Fibroblast of villous mesenchyme (primary cell): Measurements from ENCODE around the gene PCARE. TPM values are rescaled to one million over a fixed set of nuclear protein-coding genes. Genes with fewer than 3 reads are reported as not detected.

Experiments
- DNase-seq: peaks from one replicate; pipeline ENCODE4 v3.0.0-alpha.2; 2010; ENCODE audit warnings: low read depth
- H3K4me3 ChIP-seq: 2 replicates; pipeline ENCODE4 v1.5.1; 2011; ENCODE audit warnings: low read depth, mild to moderate bottlenecking, low read length
- CTCF ChIP-seq: IDR thresholded peaks from 2 replicates; pipeline ENCODE4 v1.5.1; 2012; ENCODE audit warnings: low read depth, mild to moderate bottlenecking, low read length; ENCODE audit not compliant: insufficient read depth
- total RNA-seq: library from RNA; depleted of rRNA; stranded (reverse); fragments of >200 nt; gene quantifications from 2 replicates; pipeline ENCODE4 v1.2.3, GENCODE V29; 2012

Gene PCARE
- total RNA-seq, 1 donor, result not detected

- no peak overlapping the region for H3K4me3 ChIP-seq
- TF ChIP-seq CTCF, result no peak
- DNase-seq, result no peak
Measured at GRCh38 chr2:29070526-29070925, 3.8 kb downstream of the PCARE start.

DNA sequence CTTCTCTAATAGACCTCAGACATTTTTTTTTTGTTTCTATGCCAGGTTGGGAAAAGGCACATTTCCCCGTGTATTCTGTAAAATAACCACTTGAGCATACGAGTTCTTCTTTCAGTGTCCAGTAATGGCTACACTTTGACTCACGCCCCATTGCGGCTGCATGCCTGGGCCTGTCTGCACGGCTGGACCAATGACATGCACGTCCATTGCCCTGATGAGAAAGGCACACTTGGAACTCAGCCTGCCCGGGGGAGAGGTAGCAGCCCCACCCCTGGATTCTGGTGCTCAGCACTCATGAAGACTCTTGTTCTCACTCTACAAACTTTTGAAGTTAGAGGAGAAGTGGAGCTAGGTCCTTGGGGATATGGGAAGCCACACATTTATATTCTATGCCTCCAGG lies 5.8 kb downstream of the PCARE start:
- TF ChIP-seq CTCF, result no peak
- H3K4me3 ChIP-seq, result no peak overlapping the region
- DNase-seq, result no peak

DNA sequence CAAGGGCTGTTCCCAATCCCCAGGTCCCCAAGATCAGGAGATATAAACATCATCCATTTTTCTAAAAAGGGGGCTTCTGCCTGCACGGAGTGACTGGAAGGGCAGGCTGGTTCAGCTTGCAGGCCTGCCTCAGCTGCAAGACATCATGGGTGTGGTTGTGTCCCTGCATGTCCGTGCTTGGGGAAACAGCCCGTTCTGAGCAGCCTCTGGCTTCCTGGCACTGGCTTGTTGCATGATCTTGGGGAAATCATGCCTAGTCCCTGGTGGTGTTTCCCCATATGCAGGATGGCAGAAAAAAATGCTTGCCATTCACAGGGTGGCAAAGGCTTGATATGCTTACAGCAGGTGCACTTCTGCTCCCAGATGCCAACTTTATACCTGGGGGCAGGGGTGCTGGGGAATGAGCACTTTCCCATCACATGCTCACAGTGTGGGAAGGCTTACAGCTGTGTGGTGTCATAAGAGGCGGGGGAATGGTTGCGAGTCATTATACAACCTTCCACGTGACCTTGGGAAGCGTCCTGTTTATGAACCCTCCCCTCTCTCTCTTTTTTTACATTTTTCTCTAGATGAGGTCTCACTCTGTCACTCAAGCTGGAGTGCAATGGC lies 7.2 kb downstream of the PCARE start:
- no peak overlapping the region for H3K4me3 ChIP-seq
- DNase-seq, result no peak
- TF ChIP-seq CTCF, result no peak

DNA sequence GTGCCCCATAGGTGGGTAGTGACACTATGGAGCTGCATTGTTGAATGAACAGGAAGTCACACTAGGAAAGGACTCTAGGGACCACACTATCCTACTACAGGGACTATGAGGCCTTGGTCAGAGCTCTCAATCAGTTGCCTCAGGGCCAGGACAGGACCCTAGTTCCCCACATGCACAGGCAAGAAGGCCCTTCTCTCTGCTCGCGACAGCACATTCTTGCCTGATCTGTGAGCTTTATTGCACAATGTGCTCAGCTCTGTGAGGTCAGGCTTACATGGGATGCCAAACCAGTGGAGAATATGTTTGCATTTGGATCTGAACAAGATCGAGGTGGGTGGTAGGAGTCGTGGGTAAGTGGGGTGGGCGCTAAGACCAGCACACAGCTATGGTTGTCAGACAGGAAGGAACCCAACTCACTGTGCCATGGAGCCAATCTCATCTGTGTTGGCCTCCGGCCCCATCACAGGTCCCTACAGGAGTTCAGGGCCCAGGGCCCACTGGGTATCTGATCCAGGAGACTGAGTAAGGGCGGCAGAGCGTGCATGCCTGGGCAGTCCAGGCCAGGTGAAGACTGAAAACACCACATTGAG lies 8.0 kb downstream of the PCARE start:
- H3K4me3 ChIP-seq, result no peak overlapping the region
- peak; percentile 77 for DNase-seq
- TF ChIP-seq CTCF, result no peak

- DNase-seq, result peak; percentile 21
- no peak overlapping the region for H3K4me3 ChIP-seq
- TF ChIP-seq CTCF, result no peak
Measured at GRCh38 chr2:29065068-29065811, 9.1 kb downstream of the PCARE start.

GRCh38 chr2:29064746-29065067 lies 9.6 kb downstream of the PCARE start:
- no peak for TF ChIP-seq CTCF
- no peak overlapping the region for H3K4me3 ChIP-seq
- DNase-seq, result no peak
